ENCODE data around the gene YY1.

DNA sequence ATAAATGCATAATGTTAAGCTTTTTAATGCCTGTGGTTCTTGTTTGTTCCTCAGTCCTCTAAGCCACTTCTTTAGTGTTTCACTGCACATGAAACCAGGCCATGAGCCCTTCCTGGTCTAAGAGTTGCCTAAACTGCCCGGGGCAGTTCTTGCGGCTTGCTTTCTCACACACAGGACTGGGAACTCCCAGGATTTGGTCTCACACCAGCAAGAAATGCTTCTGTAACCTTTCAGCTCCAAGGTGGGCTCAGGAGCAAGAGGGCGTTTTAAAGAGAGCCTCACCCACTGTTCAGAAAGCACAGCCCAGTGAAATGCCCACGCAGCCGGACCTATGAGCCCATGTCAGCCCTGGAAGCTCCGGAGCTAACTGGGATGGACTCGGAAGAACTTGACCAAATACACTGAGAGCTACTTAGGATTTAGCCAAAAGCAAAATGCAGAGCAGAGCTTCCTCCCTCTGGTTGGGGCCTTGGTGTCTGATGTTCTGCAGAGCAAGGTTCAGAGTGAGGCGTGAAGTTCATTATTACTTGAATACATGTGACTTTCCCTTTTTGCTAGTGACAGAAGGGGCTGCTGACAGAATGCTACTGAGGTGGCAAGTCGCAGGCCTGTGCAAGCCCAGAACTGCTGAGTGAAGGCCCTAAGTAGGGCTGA, 43.9 kb downstream of the YY1 start:
- TF ChIP-seq, protein P1, sequence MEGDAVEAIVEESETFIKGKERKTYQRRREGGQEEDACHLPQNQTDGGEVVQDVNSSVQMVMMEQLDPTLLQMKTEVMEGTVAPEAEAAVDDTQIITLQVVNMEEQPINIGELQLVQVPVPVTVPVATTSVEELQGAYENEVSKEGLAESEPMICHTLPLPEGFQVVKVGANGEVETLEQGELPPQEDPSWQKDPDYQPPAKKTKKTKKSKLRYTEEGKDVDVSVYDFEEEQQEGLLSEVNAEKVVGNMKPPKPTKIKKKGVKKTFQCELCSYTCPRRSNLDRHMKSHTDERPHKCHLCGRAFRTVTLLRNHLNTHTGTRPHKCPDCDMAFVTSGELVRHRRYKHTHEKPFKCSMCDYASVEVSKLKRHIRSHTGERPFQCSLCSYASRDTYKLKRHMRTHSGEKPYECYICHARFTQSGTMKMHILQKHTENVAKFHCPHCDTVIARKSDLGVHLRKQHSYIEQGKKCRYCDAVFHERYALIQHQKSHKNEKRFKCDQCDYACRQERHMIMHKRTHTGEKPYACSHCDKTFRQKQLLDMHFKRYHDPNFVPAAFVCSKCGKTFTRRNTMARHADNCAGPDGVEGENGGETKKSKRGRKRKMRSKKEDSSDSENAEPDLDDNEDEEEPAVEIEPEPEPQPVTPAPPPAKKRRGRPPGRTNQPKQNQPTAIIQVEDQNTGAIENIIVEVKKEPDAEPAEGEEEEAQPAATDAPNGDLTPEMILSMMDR (conservative IDR thresholded peaks at IDR 0.05): no peak
- no peak for TF ChIP-seq ZFX (IDR thresholded peaks at IDR 0.05)

All from C4-2B (cell line).